ENCODE measurements around the gene PCSK1.
"Not testable (repeated sequence)": the region's sequence is repeated elsewhere in the genome, so short reads cannot be mapped to it uniquely, and the experiment has no call there.

Gene PCSK1

GRCh38 chr5:96426831-96427230 lies 6.2 kb downstream of the PCSK1 start:
- no peak for DNase-seq (ENCODE audit: low read depth in 2 of 2)

GRCh38 chr5:96425443-96425842 lies 7.6 kb downstream of the PCSK1 start:
- no peak for DNase-seq (ENCODE audit: low read depth in 2 of 2)

GRCh38 chr5:96415897-96416296 lies 17.2 kb downstream of the PCSK1 start:
- DNase-seq (ENCODE audit: low read depth in 2 of 2), result no peak

- no peak for DNase-seq (ENCODE audit: low read depth in 2 of 2)
Measured at GRCh38 chr5:96412868-96413449, 20.1 kb downstream of the PCSK1 start.

- DNase-seq (ENCODE audit: low read depth in 2 of 2), result no peak
Measured at GRCh38 chr5:96410013-96410412, 23.0 kb downstream of the PCSK1 start.

GRCh38 chr5:96408841-96409538 lies 24.1 kb downstream of the PCSK1 start:
- no peak for DNase-seq (ENCODE audit: low read depth in 2 of 2)

- DNase-seq (ENCODE audit: low read depth in 2 of 2), result no peak
Measured at GRCh38 chr5:96408210-96408777, 24.8 kb downstream of the PCSK1 start.

- no peak for DNase-seq (ENCODE audit: low read depth in 2 of 2)
Measured at GRCh38 chr5:96407436-96407835, 25.6 kb downstream of the PCSK1 start.

- DNase-seq (ENCODE audit: low read depth in 2 of 2), result no peak
Measured at GRCh38 chr5:96404191-96404867, 28.7 kb downstream of the PCSK1 start.

- DNase-seq (ENCODE audit: low read depth in 2 of 2), result no peak
Measured at GRCh38 chr5:96402500-96402899, 30.5 kb downstream of the PCSK1 start.

GRCh38 chr5:96396878-96397277 lies 36.2 kb downstream of the PCSK1 start:
- DNase-seq (ENCODE audit: low read depth in 2 of 2), result no peak

- not testable (repeated sequence) for DNase-seq (ENCODE audit: low read depth in 2 of 2)
Measured at GRCh38 chr5:96395295-96395694, 37.8 kb downstream of the PCSK1 start.

GRCh38 chr5:96391921-96392320 lies 41.1 kb downstream of the PCSK1 start:
- DNase-seq (ENCODE audit: low read depth in 2 of 2), result no peak

- no peak for DNase-seq (ENCODE audit: low read depth in 2 of 2)
Measured at GRCh38 chr5:96388176-96388575, 44.9 kb downstream of the PCSK1 start.

GRCh38 chr5:96387616-96388015 lies 45.4 kb downstream of the PCSK1 start:
- no peak for DNase-seq (ENCODE audit: low read depth in 2 of 2)

- no peak for DNase-seq (ENCODE audit: low read depth in 2 of 2)
Measured at GRCh38 chr5:96385538-96385937, 47.5 kb downstream of the PCSK1 start.

- no peak for DNase-seq (ENCODE audit: low read depth in 2 of 2)
Measured at GRCh38 chr5:96384353-96384752, 48.7 kb downstream of the PCSK1 start.

- DNase-seq (ENCODE audit: low read depth in 2 of 2), result no peak
Measured at GRCh38 chr5:96381526-96381925, 51.5 kb downstream of the PCSK1 start.

GRCh38 chr5:96379896-96380295 lies 53.2 kb downstream of the PCSK1 start:
- DNase-seq (ENCODE audit: low read depth in 2 of 2), result no peak

- no peak for DNase-seq (ENCODE audit: low read depth in 2 of 2)
Measured at GRCh38 chr5:96377597-96377996, 55.5 kb downstream of the PCSK1 start.

GRCh38 chr5:96377167-96377566 lies 55.9 kb downstream of the PCSK1 start:
- DNase-seq (ENCODE audit: low read depth in 2 of 2), result no peak

- peak in 1 of 2 donors; percentile 1 for DNase-seq (ENCODE audit: low read depth in 2 of 2)
Measured at GRCh38 chr5:96374653-96375052, 58.4 kb downstream of the PCSK1 start.

- no peak for DNase-seq (ENCODE audit: low read depth in 2 of 2)
Measured at GRCh38 chr5:96373381-96373733, 59.7 kb downstream of the PCSK1 start.
